Posterior vena cava (tissue), 2 donors: Measurements from ENCODE around the gene ANKRD11. TPM values are rescaled to one million over a fixed set of nuclear protein-coding genes. Genes with fewer than 3 reads are reported as not detected.

Source experiments
- DNase-seq: peaks from one replicate; pipeline ENCODE4 v3.0.0-alpha.2; 2020; ENCODE audit warnings: low spot score
- intact Hi-C, 2 donors: fragments of 100-400 bp; cut with DNase I; formaldehyde crosslinking; loops; one replicate each; pipeline versions ENCODE4 v1.14.1 to v1.14.2; 2022 to 2023
- total RNA-seq, 2 donors: library from RNA; stranded (reverse); fragmentation: NEBNext Ultra II Directional; extraction: Animal tissue kit (Norgen Biotek cat#: 25700); gene quantifications; one replicate each; pipeline ENCODE4 v1.2.1, GENCODE V29; 2021
- donor health status: DM: yes; HTN: yes; CAD: no.
- donor health status: DM: yes; HTN: yes; CAD: no.

ANKRD11 gene
- total RNA-seq, 2 donors from 2014 or later = 95.0 to 110 TPM

DNA sequence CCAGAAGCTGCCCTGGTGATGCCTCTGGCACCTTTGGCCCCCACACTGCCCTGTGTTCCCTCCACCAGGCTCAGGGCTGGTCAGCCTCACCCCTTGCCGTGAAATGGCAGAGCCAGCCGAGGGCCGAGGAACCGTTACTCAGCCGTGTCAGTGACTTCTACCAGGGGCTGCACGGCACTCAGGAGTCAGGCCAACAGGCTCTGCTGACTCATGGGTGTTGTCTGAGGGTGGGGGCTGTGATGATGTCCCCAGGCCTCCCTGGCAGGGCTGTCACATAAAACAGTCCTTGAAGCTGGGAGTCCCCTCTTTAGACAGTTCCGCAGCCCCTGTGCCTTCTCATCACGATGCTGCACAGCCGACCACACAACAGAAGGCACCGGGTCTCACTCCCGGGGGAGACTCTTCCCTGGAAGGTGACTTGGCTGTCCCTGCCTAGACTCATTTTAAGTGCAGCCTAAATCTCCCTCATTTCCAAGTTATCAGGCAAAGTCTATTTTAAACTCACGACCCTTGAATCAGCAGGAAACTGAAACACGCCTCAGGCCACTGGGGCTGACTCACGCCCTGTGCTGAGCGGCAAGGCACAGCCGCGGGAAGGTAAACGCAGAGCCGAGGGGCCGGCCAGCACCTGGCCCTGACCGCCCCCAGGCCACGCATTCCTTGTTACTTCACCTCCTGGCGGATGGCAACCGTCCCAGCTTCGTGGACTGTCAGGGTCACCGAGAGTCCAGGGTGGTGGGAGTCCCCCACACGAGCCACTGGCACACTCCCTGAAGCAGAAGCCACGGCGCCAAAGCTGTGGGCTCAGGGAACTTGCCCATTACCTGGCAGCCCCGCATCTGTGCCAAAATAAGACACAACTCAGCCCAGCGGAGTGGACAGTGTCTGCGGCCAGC lies 170.2 kb downstream of the ANKRD11 start:
- DNase-seq = peak; percentile 90
- intact Hi-C loops = loop anchor here in 1 of 2 donors (5.0 kb wide), 1 partner anchor 182 kb away; no protein-coding TSS in a partner anchor

- DNase-seq = no peak
- intact Hi-C loops = no loop called here
Measured at GRCh38 chr16:89319631-89319885, 170.8 kb downstream of the ANKRD11 start.

DNA sequence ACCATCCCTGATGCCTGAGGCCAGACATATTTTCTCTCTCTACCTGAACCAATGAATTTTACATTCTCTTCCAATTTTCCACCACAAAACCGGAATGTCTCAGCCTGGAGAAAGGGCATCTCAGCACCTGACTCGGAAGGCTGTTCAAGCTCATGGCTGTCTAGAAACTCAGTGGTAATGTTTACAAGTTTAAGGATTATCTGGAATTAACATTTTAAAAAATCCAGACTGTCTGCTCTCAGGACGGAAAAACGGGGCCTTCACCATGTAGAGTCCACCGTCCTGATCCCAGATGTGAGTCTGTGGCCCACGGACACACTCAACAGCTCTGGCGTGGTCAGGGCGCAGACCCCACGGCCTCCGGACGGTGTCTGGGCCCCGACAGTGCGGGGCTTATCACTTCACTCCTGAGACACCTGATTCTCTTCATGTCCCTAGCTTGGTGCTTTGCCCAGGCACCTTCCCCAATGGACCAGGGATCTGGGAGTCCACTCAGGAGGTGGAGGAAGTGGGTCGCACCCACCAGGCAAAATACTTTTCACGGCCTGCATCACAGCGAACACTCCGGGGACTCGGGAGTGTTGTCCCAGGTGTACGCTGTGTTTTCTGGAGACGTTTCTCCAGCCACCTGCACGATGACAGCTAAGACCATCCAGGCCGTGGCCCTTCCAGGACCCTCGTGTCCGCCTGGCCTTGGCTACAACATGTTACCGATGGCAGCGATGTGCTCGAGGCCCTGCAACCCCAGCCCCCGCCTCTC lies 171.3 kb downstream of the ANKRD11 start:
- intact Hi-C loops = no loop called here

GRCh38 chr16:89318430-89318758 lies 172.0 kb downstream of the ANKRD11 start:
- no peak for DNase-seq
- intact Hi-C loops = no loop called here

More for the DNA sequence above, 171.3 kb downstream of the ANKRD11 start:
- no peak for DNase-seq

- intact Hi-C loops = no loop called here
- DNase-seq = no peak
Measured at GRCh38 chr16:89317729-89318429, 172.5 kb downstream of the ANKRD11 start.

- no peak for DNase-seq
- intact Hi-C loops = no loop called here
Measured at GRCh38 chr16:89317101-89317671, 173.2 kb downstream of the ANKRD11 start.

GRCh38 chr16:89316701-89317100 lies 173.7 kb downstream of the ANKRD11 start:
- intact Hi-C loops = no loop called here
- no peak for DNase-seq

- intact Hi-C loops = no loop called here
- no peak for DNase-seq
Measured at GRCh38 chr16:89315791-89316581, 174.4 kb downstream of the ANKRD11 start.

DNA sequence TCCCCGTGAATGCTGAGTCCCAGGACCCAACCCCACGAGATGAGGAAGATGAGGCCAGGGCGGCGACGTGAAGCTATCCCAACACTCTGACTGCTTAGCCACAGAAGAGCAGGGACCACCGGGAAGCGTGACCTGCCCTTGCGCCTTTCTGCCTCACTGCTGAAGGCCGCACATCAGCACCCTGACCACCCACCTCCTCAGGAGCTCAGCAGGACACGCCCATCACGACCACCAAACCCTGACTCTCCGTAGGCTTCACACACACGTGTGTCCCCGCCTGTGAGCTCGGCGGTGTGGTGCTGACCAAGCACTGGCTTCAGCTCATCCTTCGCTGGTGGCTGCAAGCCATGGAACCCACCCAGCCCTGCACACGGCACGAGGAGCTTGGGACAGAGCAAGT lies 175.1 kb downstream of the ANKRD11 start:
- no peak for DNase-seq
- intact Hi-C loops = no loop called here

DNA sequence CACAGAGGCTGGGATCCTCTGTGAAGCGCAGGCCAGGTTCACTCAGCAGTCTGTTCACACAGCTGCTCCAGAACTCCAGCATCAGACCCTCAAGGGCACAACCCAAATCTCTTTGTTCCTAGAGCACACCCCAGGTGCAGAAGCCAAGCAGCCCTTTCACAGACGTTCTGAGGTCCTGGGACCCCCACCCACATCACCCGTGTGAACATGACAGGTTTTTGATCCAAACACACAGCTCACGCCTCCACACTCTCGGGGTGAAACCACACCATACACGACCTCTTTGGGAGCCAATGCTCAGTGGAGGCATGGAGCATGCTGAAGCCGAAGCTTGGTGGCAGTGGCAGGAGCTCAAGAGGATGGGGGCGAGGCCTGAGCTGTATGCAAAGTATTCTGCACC lies 175.5 kb downstream of the ANKRD11 start:
- DNase-seq = no peak
- intact Hi-C loops = loop anchor here in 1 of 2 donors (5.0 kb wide), 1 partner anchor 1478 kb away; no protein-coding TSS in a partner anchor

- intact Hi-C loops = loop anchor here in 1 of 2 donors (5.0 kb wide), 1 partner anchor 1477 kb away; no protein-coding TSS in a partner anchor
- DNase-seq = no peak
Measured at GRCh38 chr16:89314357-89314756, 176.0 kb downstream of the ANKRD11 start.

DNA sequence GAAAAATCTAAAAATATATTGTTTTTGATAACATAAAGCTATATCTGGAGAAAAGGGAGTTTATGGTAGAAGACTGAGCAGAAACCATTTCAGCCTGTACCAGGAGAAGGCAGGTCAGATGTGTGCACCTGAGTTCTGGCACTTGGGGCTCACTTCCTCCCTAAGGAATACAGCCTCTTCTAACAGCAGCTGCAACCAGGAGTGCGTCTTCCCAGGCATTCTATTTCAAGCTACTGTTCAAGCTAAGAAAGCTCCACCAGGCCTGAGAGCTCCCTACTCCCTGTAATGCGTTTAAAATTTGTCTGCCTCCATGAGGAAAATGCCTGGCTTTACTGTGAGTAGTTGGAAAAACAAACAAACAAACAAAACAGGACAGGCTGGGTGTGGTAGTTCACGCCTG lies 176.8 kb downstream of the ANKRD11 start:
- DNase-seq = no peak
- intact Hi-C loops = loop anchor here in 1 of 2 donors (5.0 kb wide), 1 partner anchor 1476 kb away; no protein-coding TSS in a partner anchor

- intact Hi-C loops = loop anchor here in 1 of 2 donors (5.0 kb wide), 1 partner anchor 1475 kb away; no protein-coding TSS in a partner anchor
- DNase-seq = no peak
Measured at GRCh38 chr16:89312598-89313299, 177.6 kb downstream of the ANKRD11 start.

DNA sequence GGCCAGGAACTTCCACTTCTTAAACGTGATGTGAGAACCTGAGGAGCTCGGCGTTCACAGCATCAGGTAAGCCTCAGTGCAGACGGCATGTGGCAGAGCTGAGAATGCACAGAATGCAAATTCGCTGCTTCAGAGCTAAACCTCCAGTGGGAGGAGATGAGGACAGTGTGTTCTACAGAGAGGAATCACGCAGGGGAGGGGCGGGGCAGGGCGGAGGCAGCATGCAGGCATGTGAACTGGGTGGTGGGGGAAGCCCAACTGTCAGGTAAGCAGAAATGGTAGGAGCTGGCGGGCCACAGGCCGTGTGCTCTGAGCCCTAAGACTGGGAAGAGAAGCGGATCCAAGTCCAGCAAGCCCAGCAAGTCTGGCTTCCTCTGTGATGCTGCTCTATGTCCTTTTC lies 178.2 kb downstream of the ANKRD11 start:
- DNase-seq = no peak
- intact Hi-C loops = loop anchor here in 1 of 2 donors (5.0 kb wide), 1 partner anchor 1475 kb away; no protein-coding TSS in a partner anchor

DNA sequence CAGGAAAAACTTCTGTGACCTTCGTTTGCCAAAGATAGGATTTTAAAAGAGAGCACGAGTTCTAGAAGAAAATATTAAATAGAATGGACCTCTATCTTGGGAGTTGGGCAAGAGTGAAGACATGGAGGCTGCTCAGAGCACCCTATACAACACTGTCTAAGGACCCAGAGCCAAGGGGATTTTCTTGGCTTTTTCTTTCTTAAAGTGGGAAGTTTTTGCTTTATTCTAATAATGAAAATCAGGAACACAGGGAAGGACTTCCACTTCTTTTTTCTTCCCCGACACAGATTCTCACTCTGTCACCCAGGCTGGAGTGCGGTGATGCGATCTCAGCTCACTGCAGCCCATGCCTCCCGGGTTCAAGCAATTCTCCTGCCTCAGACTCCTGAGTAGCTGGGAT lies 178.7 kb downstream of the ANKRD11 start:
- intact Hi-C loops = loop anchor here in 1 of 2 donors (5.0 kb wide), 1 partner anchor 1474 kb away; no protein-coding TSS in a partner anchor
- no peak for DNase-seq

DNA sequence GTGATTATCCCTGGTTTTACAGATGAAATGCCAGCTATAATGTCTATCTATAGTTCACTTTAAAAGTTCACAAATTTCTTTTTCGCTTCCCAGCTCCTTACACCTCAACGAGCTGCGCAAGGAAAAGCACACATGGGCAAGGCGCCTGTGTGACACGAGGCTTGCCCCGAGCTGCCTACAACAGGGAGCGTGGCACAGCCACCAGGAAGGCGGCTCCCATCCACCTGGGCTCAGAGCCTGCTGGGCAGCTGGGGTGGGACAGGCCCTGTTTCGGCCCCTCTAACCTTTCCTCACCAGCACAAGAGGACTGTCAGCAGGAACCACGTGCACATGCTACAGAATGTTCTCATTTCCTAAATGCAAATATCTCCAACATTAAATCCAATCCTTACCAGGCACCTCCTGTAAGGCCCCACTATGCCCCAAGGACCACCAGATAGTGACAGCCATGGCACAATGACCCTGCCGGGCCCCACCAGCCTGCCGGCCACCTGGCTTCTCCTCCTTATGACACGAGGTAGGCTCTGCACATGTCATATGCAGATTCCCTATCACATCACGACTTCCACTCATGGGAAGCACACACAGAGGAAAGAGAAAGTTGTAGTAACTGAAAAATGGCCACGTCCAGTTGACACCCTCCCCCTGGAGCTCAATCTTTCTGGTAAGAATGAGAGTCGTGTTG lies 180.8 kb downstream of the ANKRD11 start:
- intact Hi-C loops = loop anchor here in 1 of 2 donors (5.0 kb wide), 1 partner anchor 1472 kb away; no protein-coding TSS in a partner anchor
- DNase-seq = no peak
